Heart left ventricle (tissue), 16 donors: ENCODE measurements around the gene IRX4. TPM values are rescaled to one million over a fixed set of nuclear protein-coding genes. Genes with fewer than 3 reads are reported as not detected.
"Not testable (repeated sequence)": the region's sequence is repeated elsewhere in the genome, so short reads cannot be mapped to it uniquely, and the experiment has no call there.

Experiments used
- ATAC-seq, 4 donors: fragments of 200-7000 bp; cut with Tn5 transposase; one replicate each; pipeline ENCODE4 v1.9.1; 2020 to 2022; ENCODE audit warnings: moderate library complexity in 4 of 4, mild to moderate bottlenecking in 3 of 4, moderate number of reproducible peaks in 1 of 4
- DNase-seq, 5 donors: peaks; one replicate each; pipeline ENCODE4 v3.0.0-alpha.2; 2020
- H3K27ac ChIP-seq, 12 donors: fragments of 200-600 bp; sonication (generic) in 4 of 12; one replicate each; pipeline versions ENCODE4 v1.5.0 to v1.8.0; 2016 to 2022; ENCODE audit warnings: mild to moderate bottlenecking in 2 of 12
- H3K27me3 ChIP-seq, 9 donors: fragments of 200-600 bp; sonication (generic) in 2 of 9; one replicate each; pipeline versions ENCODE4 v1.5.1 to v1.8.0; 2016 to 2022; ENCODE audit warnings: mild to moderate bottlenecking in 3 of 9
- H3K36me3 ChIP-seq, 9 donors: fragments of 200-600 bp; sonication (generic) in 2 of 9; one replicate each; pipeline versions ENCODE4 v1.5.0 to v1.8.0; 2018 to 2022; ENCODE audit warnings: mild to moderate bottlenecking in 2 of 9
- H3K4me1 ChIP-seq, 12 donors: fragments of 200-600 bp; sonication (generic) in 4 of 12; one replicate each; pipeline versions ENCODE4 v1.5.0 to v1.8.0; 2016 to 2022; ENCODE audit warnings: mild to moderate bottlenecking in 3 of 12
- H3K4me3 ChIP-seq, 12 donors: fragments of 200-600 bp; sonication (generic) in 4 of 12; one replicate each; pipeline versions ENCODE4 v1.5.0 to v1.8.0; 2017 to 2022; ENCODE audit warnings: mild to moderate bottlenecking in 9 of 12, moderate library complexity in 4 of 12
- H3K9me3 ChIP-seq, 12 donors: fragments of 200-600 bp; sonication (generic) in 4 of 12; one replicate each; pipeline versions ENCODE4 v1.5.0 to v1.8.0; 2016 to 2022; ENCODE audit warnings: mild to moderate bottlenecking in 1 of 12
- POLR2A ChIP-seq, 2 donors: fragments of 450-650 bp; IDR thresholded peaks; one replicate each; pipeline ENCODE4 v1.6.1; 2017; ENCODE audit warnings: antibody characterized with exemption in 2 of 2, mild to moderate bottlenecking in 2 of 2, moderate library complexity in 2 of 2
- WGBS, 4 donors: extraction: QIAGEN DNeasy Blood & Tissue Kit in 2 of 4; methylation state at CpG; one replicate each; pipeline versions ENCODE4 v1.1.5 to v1.1.7; 2013 to 2018; 5-methylcytosine and 5-hydroxymethylcytosine counted together
- intact Hi-C, 10 donors: fragments of 100-400 bp; cut with DNase I; formaldehyde crosslinking; loops; one replicate each; pipeline versions ENCODE4 v1.11.1 to v1.14.2; 2022
- polyA plus RNA-seq, 2 donors: library from polyadenylated mRNA; stranded (reverse); fragments of 200-250 nt; gene quantifications; one replicate each; pipeline ENCODE4 v1.2.3, GENCODE V29; 2013
- total RNA-seq, 9 donors: library from RNA; depleted of rRNA in 2 of 9; stranded (reverse); fragments of >200 nt in 2 of 9; fragmentation: NEBNext Ultra II Directional in 3 of 9; extraction: Animal tissue kit (Norgen Biotek cat#: 25700) in 3 of 9; gene quantifications; one replicate each; pipeline versions ENCODE4 v1.1.0 to v1.2.4, GENCODE V29; 2016 to 2023
- TF ChIP-seq, protein P1 (sequence below), 12 donors: fragments of 200-600 bp; sonication (generic) in 4 of 12; IDR thresholded peaks; one replicate each; pipeline versions ENCODE4 v1.5.0 to v1.8.0; 2018 to 2022; ENCODE audit warnings: antibody characterized with exemption in 12 of 12, mild to moderate bottlenecking in 5 of 12
- donor health status: ischemic (EF 13 %, LVEDD 7.1; RV severe dilation, severe dysfunction).
- donor health status: healthy with polysubstance abuse.
- donor health status: DM: no; HTN: yes; CAD: no.
- donor health status: DM: no; HTN: no; CAD: no.
- donor health status: ischemic (EF 25% LVEDD 6.9; RV normal size, moderate dysfunction).
- donor health status: ischemic (EF 25% LVEDD 5.7; RV mildly dilated, moderate dysfunction).
- donor health status: healthy.
- donor health status: DM: yes; HTN: yes; CAD: no.
- donor health status: ischemic (EF 35%, LVEDD 5.7; RV mildly dilated, moderate dysfunction).
- donor health status: nonischemic (EF 11% LVEDD 7.7; RV severe dilation, severe dysfunction).
- donor health status: DM: yes; HTN: yes; CAD: no.
- donor health status: PGD.
- donor health status: ischemic (EF 29% LVEDD 5.4; RV normal size, mild dysfunction).
- donor health status: nonischemic (EF 23%, LVEDD 6.1; RV moderate dilation, normal function).

IRX4 gene
- total and polyA plus RNA-seq, 11 donors = 8.6 to 32.3 (median 16.3) TPM

DNA sequence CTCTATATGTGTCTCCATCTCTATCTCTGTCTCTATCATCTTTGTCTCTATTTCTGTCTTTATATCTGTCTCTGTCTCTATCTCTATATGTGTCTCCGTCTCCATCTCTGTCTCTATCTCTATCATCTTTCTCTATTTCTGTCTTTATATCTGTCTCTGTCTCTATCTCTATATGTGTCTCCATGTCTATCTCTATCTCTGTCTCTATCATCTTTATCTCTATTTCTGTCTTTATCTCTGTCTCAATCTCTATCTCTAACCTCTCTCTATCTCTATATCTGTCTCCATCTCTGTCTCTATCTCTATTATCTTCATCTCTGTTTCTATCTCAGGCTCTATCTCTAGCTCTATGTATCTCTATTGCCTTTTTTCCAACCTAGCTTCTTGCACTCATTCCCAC, 37.0 kb downstream of the IRX4 start:
- TF ChIP-seq, protein P1, sequence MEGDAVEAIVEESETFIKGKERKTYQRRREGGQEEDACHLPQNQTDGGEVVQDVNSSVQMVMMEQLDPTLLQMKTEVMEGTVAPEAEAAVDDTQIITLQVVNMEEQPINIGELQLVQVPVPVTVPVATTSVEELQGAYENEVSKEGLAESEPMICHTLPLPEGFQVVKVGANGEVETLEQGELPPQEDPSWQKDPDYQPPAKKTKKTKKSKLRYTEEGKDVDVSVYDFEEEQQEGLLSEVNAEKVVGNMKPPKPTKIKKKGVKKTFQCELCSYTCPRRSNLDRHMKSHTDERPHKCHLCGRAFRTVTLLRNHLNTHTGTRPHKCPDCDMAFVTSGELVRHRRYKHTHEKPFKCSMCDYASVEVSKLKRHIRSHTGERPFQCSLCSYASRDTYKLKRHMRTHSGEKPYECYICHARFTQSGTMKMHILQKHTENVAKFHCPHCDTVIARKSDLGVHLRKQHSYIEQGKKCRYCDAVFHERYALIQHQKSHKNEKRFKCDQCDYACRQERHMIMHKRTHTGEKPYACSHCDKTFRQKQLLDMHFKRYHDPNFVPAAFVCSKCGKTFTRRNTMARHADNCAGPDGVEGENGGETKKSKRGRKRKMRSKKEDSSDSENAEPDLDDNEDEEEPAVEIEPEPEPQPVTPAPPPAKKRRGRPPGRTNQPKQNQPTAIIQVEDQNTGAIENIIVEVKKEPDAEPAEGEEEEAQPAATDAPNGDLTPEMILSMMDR (IDR thresholded peaks at IDR 0.05) = no peak
- TF ChIP-seq POLR2A (IDR thresholded peaks at IDR 0.05) = no peak
- H3K36me3 ChIP-seq = no peaks in the 10 kb centered on the region
- WGBS, 4 donors = 44 to 97% (median 92%) methylated on average over 1 of the region's 1 CpG
- H3K9me3 ChIP-seq = no peaks in the 10 kb centered on the region
- no peak for DNase-seq
- intact Hi-C loops = no loop called here
- H3K27ac ChIP-seq = no peak overlapping the region
- peaks cover 0 to 29% (median 4%) of the 10 kb centered on the region in 9 donors for H3K27me3 ChIP-seq
- H3K4me1 ChIP-seq = peaks cover 0 to 11% (median 4%) of the 10 kb centered on the region in 12 donors
- no peak for ATAC-seq
- no peak overlapping the region for H3K4me3 ChIP-seq

DNA sequence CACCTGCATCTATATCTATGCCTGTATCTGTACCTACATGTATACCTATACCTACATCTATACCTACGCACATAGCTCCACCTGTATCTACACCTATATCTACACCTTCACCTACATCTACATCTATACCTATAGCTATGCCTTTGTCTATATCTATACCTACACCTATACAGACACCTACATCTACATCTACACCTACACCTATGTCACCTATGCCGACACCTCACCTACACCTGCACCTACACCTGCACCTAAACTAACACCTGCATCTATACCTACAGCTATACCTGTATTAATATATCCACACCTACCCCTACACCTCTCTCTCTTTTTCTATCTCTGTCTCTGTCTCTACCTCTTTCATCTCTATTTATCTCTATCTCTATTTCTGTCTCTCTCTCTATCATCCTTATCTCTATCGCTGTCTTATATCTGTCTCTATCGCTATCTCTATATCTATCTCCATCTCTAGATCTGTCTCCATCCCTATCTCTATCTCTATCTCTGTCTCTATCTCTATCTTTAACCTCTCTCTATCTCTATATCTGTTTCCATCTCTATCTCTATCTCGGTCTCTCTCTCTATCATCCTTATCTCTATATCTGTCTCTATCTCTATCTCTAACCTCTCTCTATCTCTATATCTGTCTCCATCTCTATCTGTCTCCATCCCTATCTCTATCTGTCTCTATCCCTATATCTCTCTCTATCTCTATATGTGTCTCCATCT, 37.9 kb downstream of the IRX4 start:
- Histone ChIP-seq H3K4me3 (no peak overlapping the region), H3K9me3 (no peaks in the 10 kb centered on the region), H3K36me3 (no peaks in the 10 kb centered on the region), H3K27ac (no peak overlapping the region), H3K4me1 (peaks cover 0 to 12% (median 4%) of the 10 kb centered on the region in 12 donors), H3K27me3 (peaks cover 0 to 22% (median 5%) of the 10 kb centered on the region in 9 donors)
- ATAC-seq (no peak), DNase-seq (no peak)
- 93 to 95% (median 94%) methylated on average over 5 of the region's 5 CpGs for WGBS, 4 donors
- intact Hi-C loops = no loop called here
- TF ChIP-seq POLR2A (IDR thresholded peaks at IDR 0.05) = no peak
- TF ChIP-seq, protein P1 (IDR thresholded peaks at IDR 0.05) = no peak

DNA sequence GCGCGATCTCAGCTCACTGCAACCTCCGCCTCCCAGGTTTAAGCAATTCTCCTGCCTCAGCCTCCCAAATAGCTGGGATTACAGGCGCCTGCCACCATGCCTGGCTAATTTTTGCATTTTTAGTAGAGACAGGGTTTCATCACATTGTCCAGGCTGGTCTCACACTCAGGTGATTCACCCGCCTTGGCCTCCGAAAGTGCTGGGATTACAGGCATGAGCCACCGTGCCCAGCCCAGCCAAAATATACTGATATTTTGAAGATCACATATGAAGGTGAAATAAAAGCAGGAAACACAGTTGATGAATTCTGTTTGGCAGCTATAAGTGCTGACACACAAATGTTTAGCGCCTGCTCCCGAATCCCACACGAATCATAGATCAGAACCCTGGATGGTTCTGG, 39.0 kb downstream of the IRX4 start:
- H3K9me3 ChIP-seq, H3K36me3 ChIP-seq, H3K4me3 ChIP-seq, H3K27ac ChIP-seq, intact Hi-C loops, ATAC-seq: not testable (repeated sequence)
- WGBS, 4 donors = 86 to 93% (median 90%) methylated on average over 10 of the region's 10 CpGs
- Histone ChIP-seq H3K27me3 (peaks cover 0 to 18% (median 5%) of the 10 kb centered on the region in 9 donors), H3K4me1 (peaks cover 0 to 12% (median 4%) of the 10 kb centered on the region in 12 donors)
- DNase-seq = peak in 1 of 5 donors; percentile 2

DNA sequence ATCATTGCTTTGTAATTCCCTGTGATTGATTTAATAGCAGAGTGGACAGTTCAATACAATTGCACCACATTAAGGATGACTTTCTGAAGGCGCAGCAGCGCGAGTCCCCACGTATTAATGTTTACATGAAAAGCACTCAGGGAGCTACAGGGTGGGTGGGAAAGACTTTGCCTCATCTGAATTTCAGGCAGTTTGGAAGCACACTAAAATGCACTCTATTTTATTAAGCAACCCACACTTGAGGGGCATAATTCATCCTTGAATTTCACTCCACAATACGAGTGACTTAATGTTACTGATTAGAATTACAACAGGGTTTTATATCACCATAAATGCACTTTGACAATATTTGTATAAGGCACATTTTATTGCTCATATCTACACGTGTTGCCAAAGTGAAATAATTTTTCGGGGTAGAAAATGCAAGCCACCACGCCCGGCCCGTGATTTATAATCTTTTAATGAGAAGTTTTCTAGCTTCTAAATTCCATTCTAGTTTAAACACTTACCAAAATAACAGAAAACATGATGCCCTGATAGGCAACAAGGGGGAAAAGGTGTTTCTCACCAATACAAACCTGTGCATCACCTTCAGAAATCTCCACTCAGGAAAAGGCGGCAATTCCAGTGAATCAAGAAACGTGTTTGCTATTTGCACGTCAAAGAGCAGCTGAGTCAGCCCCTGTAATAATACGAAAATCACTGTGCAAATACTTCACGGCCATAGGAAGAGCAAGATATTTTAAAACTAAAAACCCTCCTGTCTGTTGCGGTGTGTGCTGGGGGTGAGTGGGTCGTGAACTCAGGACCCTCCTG, 40.5 kb downstream of the IRX4 start:
- H3K9me3 ChIP-seq = no peaks in the 10 kb centered on the region
- H3K27me3 ChIP-seq = peaks cover 0 to 18% (median 5%) of the 10 kb centered on the region in 9 donors
- no peak for ATAC-seq
- DNase-seq = no peak
- 74 to 84% (median 78%) methylated on average over 17 of the region's 17 CpGs for WGBS, 4 donors
- intact Hi-C loops = no loop called here
- H3K4me3 ChIP-seq = no peak overlapping the region
- H3K36me3 ChIP-seq = no peaks in the 10 kb centered on the region
- TF ChIP-seq POLR2A (IDR thresholded peaks at IDR 0.05) = no peak
- TF ChIP-seq, protein P1 (IDR thresholded peaks at IDR 0.05) = no peak
- H3K4me1 ChIP-seq = peaks cover 0 to 17% (median 4%) of the 10 kb centered on the region in 12 donors
- H3K27ac ChIP-seq = no peak overlapping the region
